ENCODE data around the gene ADAM10.
A peak's percentile ranks its signal among the peaks of the same experiment; 100 is the strongest.

Gene ADAM10

GRCh38 chr15:58698887-58699641 lies 50.4 kb downstream of the ADAM10 start:
- Histone ChIP-seq H3K36me3 (ENCODE audit: control insufficient read depth in 2 of 2, insufficient read depth in 1 of 2, low read length in 2 of 2) (no peaks in the 10 kb centered on the region; a peak in 1 of 3 replicates), H3K4me1 (ENCODE audit: control insufficient read depth, insufficient read depth, low read length) (0 out of 2 replicates have a peak, but pooled peaks cover 3% of the 10 kb centered on the region), H3K27ac (ENCODE audit: extremely low read depth, low read depth, low read length) (no peak overlapping the region), H3K9me3 (ENCODE audit: control insufficient read depth, insufficient read depth, low read depth, low read length) (no peaks in the 10 kb centered on the region), H3K4me3 (ENCODE audit: low read depth, low read length) (no peak overlapping the region)
- POLR2A ChIA-PET = no interaction called here
- CTCF ChIA-PET = interaction anchor here (0.6 kb wide), 1 partner anchor 20 kb away, joined by 5 read pairs; no protein-coding TSS in a partner anchor
- TF ChIP-seq SETDB1 (IDR thresholded peaks at IDR 0.05; ENCODE audit: insufficient read length, low read length) (peak; percentile 37), ZBTB1 (tag by site-specific recombination; IDR thresholded peaks at IDR 0.05) (no peak), ZNF791 (tag by site-specific recombination; IDR thresholded peaks at IDR 0.05) (peak; percentile 94)

GRCh38 chr15:58697220-58697619 lies 52.3 kb downstream of the ADAM10 start:
- H3K36me3 ChIP-seq (ENCODE audit: control insufficient read depth in 2 of 2, insufficient read depth in 1 of 2, low read length in 2 of 2) = peaks cover 0 to 4% of the 10 kb centered on the region in 2 experiments; a peak in 2 of 3 replicates
- no peak for TF ChIP-seq ZNF692 (tag by site-specific recombination; IDR thresholded peaks at IDR 0.05)
- no peak for TF ChIP-seq ZBTB20 (tag by site-specific recombination; IDR thresholded peaks at IDR 0.05)
- TF ChIP-seq ZNF621 (tag by site-specific recombination; IDR thresholded peaks at IDR 0.05) = no peak
- no peak for TF ChIP-seq GLIS1 (tag by site-specific recombination; IDR thresholded peaks at IDR 0.05)
- TF ChIP-seq ZBTB6 (tag by site-specific recombination; IDR thresholded peaks at IDR 0.05) = no peak
- no peak for TF ChIP-seq REPIN1 (tag by site-specific recombination; IDR thresholded peaks at IDR 0.05; ENCODE audit: low read depth)
- no peak for TF ChIP-seq ZNF707 (tag by site-specific recombination; IDR thresholded peaks at IDR 0.05)
- TF ChIP-seq ELK4 (IDR thresholded peaks at IDR 0.05; ENCODE audit: borderline replicate concordance, low read depth, low read length) = no peak
- TF ChIP-seq ZNF404 (tag by site-specific recombination; IDR thresholded peaks at IDR 0.05) = no peak
- no peak for TF ChIP-seq ZNF138 (tag by site-specific recombination; IDR thresholded peaks at IDR 0.05; ENCODE audit: borderline replicate concordance)
- TF ChIP-seq ZNF37A (tag by site-specific recombination; IDR thresholded peaks at IDR 0.05) = no peak
- no peak for TF ChIP-seq ZNF311 (tag by site-specific recombination; IDR thresholded peaks at IDR 0.05; ENCODE audit: borderline replicate concordance)
- TF ChIP-seq ZNF423 (tag by site-specific recombination; IDR thresholded peaks at IDR 0.05) = no peak
- no peak for TF ChIP-seq ZNF529 (tag by site-specific recombination; IDR thresholded peaks at IDR 0.05; ENCODE audit: insufficient replicate concordance)
- TF ChIP-seq ZNF350 (tag by site-specific recombination; IDR thresholded peaks at IDR 0.05) = no peak
- TF ChIP-seq ZSCAN23 (tag by site-specific recombination; IDR thresholded peaks at IDR 0.05) = no peak
- TF ChIP-seq ZNF777 (tag by site-specific recombination; IDR thresholded peaks at IDR 0.05; ENCODE audit: borderline replicate concordance) = no peak
- no peak overlapping the region for H3K4me3 ChIP-seq (ENCODE audit: low read depth, low read length)
- POLR2A ChIA-PET = no interaction called here
- no peaks in the 10 kb centered on the region for H3K9me3 ChIP-seq (ENCODE audit: control insufficient read depth, insufficient read depth, low read depth, low read length)
- H3K27ac ChIP-seq (ENCODE audit: extremely low read depth, low read depth, low read length) = no peak overlapping the region
- CTCF ChIA-PET = interaction anchor here (0.7 kb wide), 1 partner anchor 33 kb away, joined by 3 read pairs; no protein-coding TSS in a partner anchor
- H3K4me1 ChIP-seq (ENCODE audit: control insufficient read depth, insufficient read depth, low read length) = 0 out of 2 replicates have a peak, but pooled peaks cover 3% of the 10 kb centered on the region

All from HEK293 (cell line).